DND-41 (cell line): Measurements from ENCODE around the gene H6PD.

Experiments
- EZH2 ChIP-seq: IDR thresholded peaks from 3 replicates; pipeline ENCODE4 v1.6.1; 2012; ENCODE audit warnings: borderline replicate concordance, low read depth, mild to moderate bottlenecking, moderate library complexity, low read length, inconsistent platforms; ENCODE audit not compliant: severe bottlenecking
- TF ChIP-seq, protein P1 (sequence below): IDR thresholded peaks from 2 replicates; pipeline ENCODE4 v1.5.1; 2012; ENCODE audit warnings: borderline replicate concordance, low read length, moderate library complexity, mild to moderate bottlenecking; ENCODE audit not compliant: poor library complexity, severe bottlenecking; ENCODE audit errors: extremely low read depth

DNA sequence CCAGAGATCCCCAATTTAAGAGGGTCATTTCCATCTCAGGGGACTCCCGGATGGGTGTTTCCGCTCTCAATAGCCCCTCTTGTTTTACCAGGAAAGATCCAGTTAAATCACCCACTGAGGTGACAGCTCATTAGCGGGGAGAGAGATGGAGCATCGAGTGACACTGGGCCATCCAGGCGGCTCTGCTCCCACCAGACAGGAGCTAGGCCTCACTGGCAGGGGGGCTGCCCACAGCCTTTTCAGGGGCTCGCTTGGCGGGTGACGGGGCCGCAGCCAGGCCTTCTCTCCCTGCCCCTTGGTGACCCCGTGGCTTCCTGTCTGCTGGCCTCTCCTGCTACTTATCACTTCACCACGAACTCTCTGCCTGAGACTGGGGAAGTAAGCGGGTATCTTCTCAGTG is 31.4 kb downstream of the H6PD start:
- TF ChIP-seq, protein P1, sequence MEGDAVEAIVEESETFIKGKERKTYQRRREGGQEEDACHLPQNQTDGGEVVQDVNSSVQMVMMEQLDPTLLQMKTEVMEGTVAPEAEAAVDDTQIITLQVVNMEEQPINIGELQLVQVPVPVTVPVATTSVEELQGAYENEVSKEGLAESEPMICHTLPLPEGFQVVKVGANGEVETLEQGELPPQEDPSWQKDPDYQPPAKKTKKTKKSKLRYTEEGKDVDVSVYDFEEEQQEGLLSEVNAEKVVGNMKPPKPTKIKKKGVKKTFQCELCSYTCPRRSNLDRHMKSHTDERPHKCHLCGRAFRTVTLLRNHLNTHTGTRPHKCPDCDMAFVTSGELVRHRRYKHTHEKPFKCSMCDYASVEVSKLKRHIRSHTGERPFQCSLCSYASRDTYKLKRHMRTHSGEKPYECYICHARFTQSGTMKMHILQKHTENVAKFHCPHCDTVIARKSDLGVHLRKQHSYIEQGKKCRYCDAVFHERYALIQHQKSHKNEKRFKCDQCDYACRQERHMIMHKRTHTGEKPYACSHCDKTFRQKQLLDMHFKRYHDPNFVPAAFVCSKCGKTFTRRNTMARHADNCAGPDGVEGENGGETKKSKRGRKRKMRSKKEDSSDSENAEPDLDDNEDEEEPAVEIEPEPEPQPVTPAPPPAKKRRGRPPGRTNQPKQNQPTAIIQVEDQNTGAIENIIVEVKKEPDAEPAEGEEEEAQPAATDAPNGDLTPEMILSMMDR = no peak
- TF ChIP-seq EZH2 = no peak
